ENCODE results near the gene ALG10B.
"Not testable (repeated sequence)": the region's sequence is repeated elsewhere in the genome, so short reads cannot be mapped to it uniquely, and the experiment has no call there.

ALG10B gene, protein sequence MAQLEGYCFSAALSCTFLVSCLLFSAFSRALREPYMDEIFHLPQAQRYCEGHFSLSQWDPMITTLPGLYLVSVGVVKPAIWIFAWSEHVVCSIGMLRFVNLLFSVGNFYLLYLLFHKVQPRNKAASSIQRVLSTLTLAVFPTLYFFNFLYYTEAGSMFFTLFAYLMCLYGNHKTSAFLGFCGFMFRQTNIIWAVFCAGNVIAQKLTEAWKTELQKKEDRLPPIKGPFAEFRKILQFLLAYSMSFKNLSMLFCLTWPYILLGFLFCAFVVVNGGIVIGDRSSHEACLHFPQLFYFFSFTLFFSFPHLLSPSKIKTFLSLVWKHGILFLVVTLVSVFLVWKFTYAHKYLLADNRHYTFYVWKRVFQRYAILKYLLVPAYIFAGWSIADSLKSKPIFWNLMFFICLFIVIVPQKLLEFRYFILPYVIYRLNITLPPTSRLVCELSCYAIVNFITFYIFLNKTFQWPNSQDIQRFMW

GRCh38 chr12:38316391-38317129, at the start of gene ALG10B:
ALG10B (plus strand) TSS chr12:38316774; CDS start chr12:38316894, 120 bp downstream.
- peak; percentile 87 to 99 (median 92) for DNase-seq
- intact Hi-C loops (cut with DNase I), result loop anchor here (1.0 kb wide), 1 partner anchor 178 kb away; no protein-coding TSS in a partner anchor

DNA sequence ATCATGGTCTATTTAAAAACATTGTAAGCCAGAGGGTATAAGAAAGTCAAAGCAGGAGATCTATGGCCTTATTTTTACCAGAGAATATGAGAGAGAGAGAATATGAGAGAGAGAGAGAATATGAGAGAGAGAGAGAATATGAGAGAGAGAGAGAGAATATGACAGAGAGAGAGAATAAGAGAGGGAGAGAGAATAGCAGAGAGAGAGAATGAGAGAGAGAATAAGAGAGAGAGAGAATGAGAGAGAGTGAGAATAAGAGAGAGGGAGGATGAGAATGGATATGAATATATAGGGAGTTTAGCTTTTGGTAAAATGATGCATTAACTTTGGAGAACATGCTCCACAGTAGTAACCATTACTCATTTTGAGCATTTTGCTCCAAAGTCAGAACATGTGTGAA, 48.0 kb upstream of the ALG10B start:
- DNase-seq, result no peak
- intact Hi-C loops (cut with DNase I), result no loop called here

- DNase-seq, result no peak
- intact Hi-C loops (cut with DNase I), result no loop called here
Measured at GRCh38 chr12:38269897-38270296, 46.7 kb upstream of the ALG10B start.

GRCh38 chr12:38279756-38280155, 36.8 kb upstream of the ALG10B start:
- intact Hi-C loops (cut with DNase I), result no loop called here
- no peak for DNase-seq

DNA sequence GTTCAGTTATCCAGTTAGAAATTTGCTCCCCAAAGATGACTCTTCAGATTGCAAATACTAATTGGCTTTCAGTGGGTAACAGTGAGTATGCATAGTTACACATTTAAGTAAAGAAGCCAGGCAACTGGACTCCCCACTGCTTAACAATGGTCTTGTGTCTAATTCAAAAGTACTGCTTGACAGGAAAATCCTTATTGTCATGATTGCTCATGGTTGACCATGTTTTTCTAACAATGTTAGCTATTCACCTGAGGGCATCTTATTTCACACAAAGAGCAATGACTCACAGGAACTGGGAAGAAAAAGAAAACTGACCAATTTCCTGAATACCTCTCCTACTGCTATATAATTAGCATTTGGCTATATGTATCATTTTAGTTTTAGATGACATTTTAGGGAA, 33.7 kb upstream of the ALG10B start:
- DNase-seq, result no peak
- intact Hi-C loops (cut with DNase I), result no loop called here

- intact Hi-C loops (cut with DNase I), result no loop called here
- DNase-seq, result no peak
Measured at GRCh38 chr12:38289396-38289795, 27.2 kb upstream of the ALG10B start.

DNA sequence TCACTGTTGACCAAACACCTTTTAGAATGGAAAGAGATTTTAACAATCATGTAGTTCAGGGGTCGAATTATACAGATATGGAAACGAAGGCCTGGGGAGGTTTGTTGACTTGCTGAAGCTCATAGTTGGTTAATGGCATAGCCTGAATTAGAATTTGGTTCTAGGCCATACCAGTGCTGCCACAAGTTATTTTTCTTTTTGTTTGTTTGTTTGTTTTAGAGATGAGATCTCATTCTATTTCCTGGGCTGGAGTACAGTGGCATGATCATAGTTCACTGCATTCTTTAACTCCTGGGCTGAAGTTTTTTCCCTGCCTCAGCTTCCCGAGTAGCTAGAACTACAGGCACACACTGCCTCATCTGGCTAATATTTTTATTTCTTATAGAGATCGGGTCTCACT, 25.4 kb upstream of the ALG10B start:
- intact Hi-C loops (cut with DNase I), result no loop called here
- DNase-seq, result no peak

DNA sequence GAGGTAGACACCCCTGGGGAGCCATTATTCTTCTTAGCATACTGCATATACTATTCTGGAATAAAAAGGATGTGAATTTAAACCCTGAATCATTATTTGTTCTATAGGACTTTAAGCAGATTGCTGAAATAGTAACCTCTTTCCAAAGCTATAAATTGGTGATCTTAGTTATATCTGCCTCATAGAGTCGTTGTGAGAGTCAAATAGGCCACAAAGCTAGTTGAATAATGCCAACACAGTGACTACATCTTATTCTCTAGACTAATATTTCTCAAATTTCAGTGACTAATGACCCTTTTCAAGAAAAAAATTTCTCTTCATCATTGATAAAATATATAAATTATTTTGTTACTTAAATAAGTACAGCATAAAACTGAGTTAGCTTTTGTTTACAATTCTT, 13.6 kb upstream of the ALG10B start:
- intact Hi-C loops (cut with DNase I); DNase-seq: not testable (repeated sequence)

GRCh38 chr12:38321966-38322365, 5.4 kb downstream of the ALG10B start:
- intact Hi-C loops (cut with DNase I); DNase-seq: not testable (repeated sequence)

DNA sequence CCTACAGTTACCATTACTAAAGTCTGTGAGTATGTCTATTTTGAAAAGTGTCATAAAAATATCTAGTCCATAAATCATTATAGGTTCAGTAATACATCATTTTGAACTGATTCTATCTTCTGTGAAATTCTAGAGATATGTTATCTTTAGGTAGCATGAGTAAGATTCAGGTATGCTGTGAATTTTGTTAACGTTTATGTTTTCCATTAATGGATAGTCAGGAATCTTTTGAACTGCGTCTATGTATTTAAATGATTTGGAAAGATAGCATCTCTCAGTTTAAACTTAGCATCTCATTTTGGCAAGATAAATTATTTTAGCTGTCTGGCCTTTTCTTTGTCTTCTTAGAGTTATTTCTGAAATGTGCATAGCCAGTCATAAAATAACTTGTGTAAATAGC, 8.3 kb downstream of the ALG10B start:
- no peak for DNase-seq
- intact Hi-C loops (cut with DNase I), result loop anchor here (5.0 kb wide), 1 partner anchor 947 kb away; no protein-coding TSS in a partner anchor

DNA sequence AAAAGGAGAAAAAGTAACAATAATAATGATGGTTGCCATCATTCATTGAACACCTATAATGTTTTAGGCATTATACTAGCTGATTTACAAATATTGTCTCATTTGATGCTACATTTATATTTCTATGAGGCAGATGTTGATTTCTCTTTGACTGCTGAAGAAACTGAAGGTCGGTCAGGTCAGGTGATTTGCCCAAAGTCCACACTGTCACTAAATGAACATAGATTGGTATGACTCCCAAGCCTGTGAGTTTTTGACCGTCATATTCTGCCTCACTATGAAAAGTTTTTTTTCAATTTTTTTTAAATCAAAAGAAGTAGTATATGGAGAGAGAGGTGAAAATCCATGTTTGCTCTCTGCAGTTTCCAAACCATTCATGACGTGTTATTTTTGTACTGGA, 10.8 kb downstream of the ALG10B start:
- DNase-seq, result no peak
- intact Hi-C loops (cut with DNase I), result loop anchor here (5.0 kb wide), 1 partner anchor 945 kb away; no protein-coding TSS in a partner anchor

DNA sequence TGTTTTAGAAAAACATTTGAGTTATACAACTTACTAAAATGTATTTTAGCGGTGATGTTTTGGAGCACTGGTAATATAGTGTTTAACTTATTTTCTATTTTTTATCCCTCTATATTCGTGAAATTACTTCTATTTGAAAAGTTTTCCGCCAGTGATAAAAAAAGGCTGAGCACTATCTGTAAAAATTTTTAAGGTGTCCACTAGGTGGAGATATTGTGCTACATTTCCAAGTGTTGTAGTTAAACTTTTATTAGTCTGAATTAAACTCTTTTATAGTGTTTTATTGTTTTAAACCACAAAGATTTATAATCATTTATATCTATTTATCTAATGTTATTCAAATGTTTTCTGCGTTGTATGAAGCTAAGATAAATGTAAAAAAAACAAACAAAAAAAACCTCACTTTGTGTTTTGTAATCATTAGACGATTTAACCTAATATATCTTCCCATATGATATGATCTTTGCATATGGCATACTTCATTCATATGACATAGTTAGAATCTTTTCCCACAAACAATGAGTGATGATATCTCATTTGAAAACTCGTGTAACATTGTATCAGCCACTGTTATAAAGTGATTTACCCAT, 11.8 kb downstream of the ALG10B start:
- intact Hi-C loops (cut with DNase I), result loop anchor here (5.0 kb wide), 1 partner anchor 944 kb away; no protein-coding TSS in a partner anchor
- DNase-seq, result no peak

- intact Hi-C loops (cut with DNase I), result not testable (repeated sequence)
- peak in 3 of 10 donors; percentile 43 to 70 (median 70) for DNase-seq
Measured at GRCh38 chr12:38330414-38330813, 13.8 kb downstream of the ALG10B start.

GRCh38 chr12:38332814-38333213, 16.2 kb downstream of the ALG10B start:
- intact Hi-C loops (cut with DNase I), result no loop called here

GRCh38 chr12:38342444-38342843, 25.9 kb downstream of the ALG10B start:
- no peak for DNase-seq
- intact Hi-C loops (cut with DNase I), result no loop called here

More at GRCh38 chr12:38332814-38333213, 16.2 kb downstream of the ALG10B start:
- no peak for DNase-seq

DNA sequence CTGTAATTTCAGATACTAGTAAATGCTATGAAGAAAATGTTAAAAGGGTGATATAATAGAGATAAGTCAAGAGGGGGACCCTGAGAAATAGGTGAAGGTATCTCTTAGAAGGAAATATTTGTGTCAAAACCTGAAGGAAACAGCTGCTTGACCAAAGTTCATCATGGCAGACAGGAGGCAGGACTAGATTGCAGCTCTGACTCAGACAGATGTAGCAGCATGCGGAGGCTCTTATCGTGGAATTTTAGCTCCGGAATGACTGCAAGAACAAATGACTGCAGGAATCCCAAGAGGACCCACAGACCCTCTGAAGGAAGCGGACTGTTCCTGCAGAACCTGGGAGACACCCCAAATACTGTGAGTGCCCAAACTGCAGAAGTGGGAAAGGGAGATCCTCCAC, 26.7 kb downstream of the ALG10B start:
- intact Hi-C loops (cut with DNase I); DNase-seq: not testable (repeated sequence)

DNA sequence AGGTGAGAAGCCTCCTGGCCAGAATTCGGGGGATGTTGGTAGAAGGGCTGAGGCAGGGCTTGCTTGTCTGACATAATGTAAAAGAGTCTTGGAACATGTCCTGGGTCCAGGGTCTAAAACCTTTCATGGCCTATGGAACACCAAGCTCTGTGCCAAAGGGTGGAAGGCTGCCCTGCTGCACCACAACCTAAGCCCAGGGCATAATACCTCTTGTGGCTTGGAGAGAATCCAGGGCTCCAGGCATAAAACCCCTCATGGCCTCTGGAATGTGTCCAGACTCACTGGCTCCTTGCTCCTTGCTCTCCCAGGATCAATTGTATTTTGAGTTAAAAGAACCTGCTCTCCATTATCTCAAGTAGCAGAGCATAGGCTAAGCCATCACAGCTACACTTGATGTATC, 27.3 kb downstream of the ALG10B start:
- intact Hi-C loops (cut with DNase I); DNase-seq: not testable (repeated sequence)

- intact Hi-C loops (cut with DNase I), result no loop called here
- DNase-seq, result no peak
Measured at GRCh38 chr12:38350342-38351174, 34.0 kb downstream of the ALG10B start.

- DNase-seq; intact Hi-C loops (cut with DNase I): not testable (repeated sequence)
Measured at GRCh38 chr12:38351175-38351508, 34.6 kb downstream of the ALG10B start.

- DNase-seq, result no peak
- intact Hi-C loops (cut with DNase I), result no loop called here
Measured at GRCh38 chr12:38367506-38367905, 50.9 kb downstream of the ALG10B start.

Data from posterior cingulate gyrus (tissue), 11 donors.